Adrenal gland (tissue), 12 donors: ENCODE measurements around the gene C3orf70. TPM values are rescaled to one million over a fixed set of nuclear protein-coding genes. Genes with fewer than 3 reads are reported as not detected.

ENCODE experiments used
- DNase-seq, 7 donors: peaks; one replicate each; pipeline ENCODE4 v3.0.0-alpha.2; 2019 to 2020
- H3K27ac ChIP-seq, 5 donors: fragments of 200-600 bp; sonication (generic) in 4 of 5; 1 replicate in 3 of 5; 2 replicates in 2 of 5; pipeline versions ENCODE4 v1.5.1 to v1.8.0; 2016 to 2020; ENCODE audit warnings: mild to moderate bottlenecking in 1 of 5
- H3K27me3 ChIP-seq: fragments of 200-600 bp; 2 replicates; pipeline ENCODE4 v1.8.0; 2021
- H3K36me3 ChIP-seq, 2 donors: fragments of 200-600 bp; replicated peaks in 1 of 2; 1 replicate in 1 of 2; 2 replicates in 1 of 2; pipeline versions ENCODE4 v1.5.1 to v1.8.0; 2018 to 2022
- H3K4me1 ChIP-seq, 2 donors: fragments of 200-600 bp; replicated peaks in 1 of 2; 1 replicate in 1 of 2; 2 replicates in 1 of 2; pipeline versions ENCODE4 v1.5.1 to v1.8.0; 2018 to 2021
- H3K4me3 ChIP-seq, 4 donors: fragments of 200-600 bp; sonication (generic) in 3 of 4; one replicate each; pipeline ENCODE4 v1.5.1; 2016 to 2018
- H3K9me3 ChIP-seq, 3 donors: fragments of 200-600 bp; sonication (generic) in 1 of 3; replicated peaks in 1 of 3; 1 replicate in 2 of 3; 2 replicates in 1 of 3; pipeline versions ENCODE4 v1.5.1 to v1.8.0; 2016 to 2021
- CTCF ChIP-seq, 6 experiments: fragments of 450-650 bp in 4 of 6; fragments of 200-600 bp in 2 of 6; sonication (generic) in 1 of 6; IDR thresholded peaks; 1 replicate in 5 of 6; 2 replicates in 1 of 6; pipeline versions ENCODE4 v1.5.1 to v1.8.0; 2016 to 2021; ENCODE audit warnings: antibody characterized with exemption in 6 of 6, mild to moderate bottlenecking in 2 of 6, moderate library complexity in 1 of 6
- POLR2A ChIP-seq, 2 donors: fragments of 450-650 bp; IDR thresholded peaks; one replicate each; pipeline ENCODE4 v1.6.1; 2017; ENCODE audit warnings: antibody characterized with exemption in 2 of 2, mild to moderate bottlenecking in 2 of 2, moderate library complexity in 1 of 2
- WGBS, 4 donors: extraction: QIAGEN DNeasy Blood & Tissue Kit in 2 of 4; methylation state at CpG; one replicate each; pipeline versions ENCODE4 v1.1.5 to v1.1.7; 2013 to 2017; 5-methylcytosine and 5-hydroxymethylcytosine counted together
- intact Hi-C, 2 donors: fragments of 100-400 bp; cut with DNase I; formaldehyde crosslinking; loops; one replicate each; pipeline versions ENCODE4 v1.14.1 to v1.15.0; 2022 to 2023
- polyA plus RNA-seq, 3 donors: library from polyadenylated mRNA; stranded (reverse); fragments of 200-250 nt in 2 of 3; fragments of 350-450 nt in 1 of 3; fragmentation: Illumina TruSeq in 1 of 3; extraction: RNeasy Lipid Tissue Mini Kit (QIAGEN cat#74804) in 1 of 3; gene quantifications; one replicate each; pipeline ENCODE4 v1.2.3, GENCODE V29; 2013 to 2014
- total RNA-seq, 9 donors: library from RNA; depleted of rRNA in 4 of 9; stranded (reverse); fragments of >200 nt in 4 of 9; fragments of 120-200 nt in 1 of 9; fragmentation: NEBNext Ultra II Directional in 1 of 9; extraction: Animal tissue kit (Norgen Biotek cat#: 25700) in 1 of 9; gene quantifications; one replicate each; pipeline versions ENCODE4 v1.1.0 to v1.2.4, GENCODE V29; 2013 to 2023
- donor health status: healthy with polysubstance abuse.
- donor health status: Bipolar disorder and iron deficiency.
- donor health status: DM: yes; HTN: yes; CAD: no.
- donor health status: DM: no; HTN: no; CAD: no.
- donor health status: DM: no; HTN: no; CAD: no.
- donor health status: DM: yes; HTN: yes; CAD: no.

The C3orf70 gene
- total and polyA plus RNA-seq, 12 donors: 0.64 to 2.6 (median 0.95) TPM

GRCh38 chr3:185069037-185070030 lies 83.5 kb downstream of the C3orf70 start:
- no peaks in the 10 kb centered on the region for H3K4me1 ChIP-seq
- no peaks in the 10 kb centered on the region for H3K9me3 ChIP-seq
- H3K36me3 ChIP-seq: no peaks in the 10 kb centered on the region
- DNase-seq: no peak
- H3K27me3 ChIP-seq: no peaks in the 10 kb centered on the region
- H3K4me3 ChIP-seq: no peak overlapping the region
- no peak overlapping the region for H3K27ac ChIP-seq
- TF ChIP-seq CTCF (IDR thresholded peaks at IDR 0.05) (no peak), POLR2A (IDR thresholded peaks at IDR 0.05) (no peak)
- 72 to 85% (median 82%) methylated on average over 14 to 28 of the region's 28 CpGs for WGBS, 4 donors
- intact Hi-C loops: no loop called here

GRCh38 chr3:185067173-185067572 lies 85.7 kb downstream of the C3orf70 start:
- no peak for TF ChIP-seq CTCF (IDR thresholded peaks at IDR 0.05)
- no peak for TF ChIP-seq POLR2A (IDR thresholded peaks at IDR 0.05)
- Histone ChIP-seq H3K4me3 (no peak overlapping the region), H3K36me3 (no peaks in the 10 kb centered on the region), H3K27ac (no peak overlapping the region), H3K27me3 (no peaks in the 10 kb centered on the region), H3K9me3 (no peaks in the 10 kb centered on the region), H3K4me1 (no peaks in the 10 kb centered on the region)
- whole genome bisulfite sequencing, 4 donors: 92 to 93% (median 92%) methylated on average over 11 of the region's 11 CpGs
- intact Hi-C loops: no loop called here
- no peak for DNase-seq

- Histone ChIP-seq H3K36me3 (no peaks in the 10 kb centered on the region), H3K4me3 (no peak overlapping the region), H3K27ac (no peak overlapping the region), H3K27me3 (no peaks in the 10 kb centered on the region), H3K9me3 (no peaks in the 10 kb centered on the region), H3K4me1 (no peaks in the 10 kb centered on the region)
- intact Hi-C loops: no loop called here
- DNase-seq: no peak
- WGBS, 4 donors: 91 to 94% (median 93%) methylated on average over 4 of the region's 4 CpGs
- no peak for TF ChIP-seq CTCF (IDR thresholded peaks at IDR 0.05)
- TF ChIP-seq POLR2A (IDR thresholded peaks at IDR 0.05): no peak
Observed at GRCh38 chr3:185066251-185066650, 86.6 kb downstream of the C3orf70 start.

GRCh38 chr3:185065059-185065458 lies 87.8 kb downstream of the C3orf70 start:
- intact Hi-C loops: no loop called here

More at GRCh38 chr3:185065059-185065458, 87.8 kb downstream of the C3orf70 start:
- Histone ChIP-seq H3K27me3 (no peaks in the 10 kb centered on the region), H3K36me3 (no peaks in the 10 kb centered on the region), H3K9me3 (no peaks in the 10 kb centered on the region), H3K27ac (no peak overlapping the region), H3K4me1 (no peaks in the 10 kb centered on the region), H3K4me3 (no peak overlapping the region)
- DNase-seq: no peak
- no peak for TF ChIP-seq POLR2A (IDR thresholded peaks at IDR 0.05)
- no peak for TF ChIP-seq CTCF (IDR thresholded peaks at IDR 0.05)
- 89 to 100% (median 94%) methylated on average over 2 to 3 of the region's 3 CpGs for WGBS, 4 donors
